Measurements from ENCODE around the gene WFDC10A.
A peak's percentile ranks its signal among the peaks of the same experiment; 100 is the strongest.
"Not testable (repeated sequence)": the region's sequence is repeated elsewhere in the genome, so short reads cannot be mapped to it uniquely, and the experiment has no call there.

Gene WFDC10A

GRCh38 chr20:45629496-45630100, at the start of gene WFDC10A:
WFDC10A (plus strand) TSS chr20:45629739; CDS start chr20:45629814, 75 bp downstream.
- DNase-seq = peak; percentile 0

GRCh38 chr20:45581702-45582101, 47.8 kb upstream of the WFDC10A start:
- no peak for DNase-seq

- no peak for DNase-seq
Measured at GRCh38 chr20:45583502-45583901, 46.0 kb upstream of the WFDC10A start.

- not testable (repeated sequence) for DNase-seq
Measured at GRCh38 chr20:45584294-45584693, 45.2 kb upstream of the WFDC10A start.

GRCh38 chr20:45585986-45586385, 43.6 kb upstream of the WFDC10A start:
- not testable (repeated sequence) for DNase-seq

GRCh38 chr20:45588800-45589199, 40.7 kb upstream of the WFDC10A start:
- no peak for DNase-seq

- no peak for DNase-seq
Measured at GRCh38 chr20:45589725-45590124, 39.8 kb upstream of the WFDC10A start.

GRCh38 chr20:45592574-45593189, 36.9 kb upstream of the WFDC10A start:
- DNase-seq = peak; percentile 23

GRCh38 chr20:45593498-45593897, 36.0 kb upstream of the WFDC10A start:
- no peak for DNase-seq

GRCh38 chr20:45595235-45595634, 34.3 kb upstream of the WFDC10A start:
- DNase-seq = no peak

- DNase-seq = no peak
Measured at GRCh38 chr20:45607810-45608209, 21.7 kb upstream of the WFDC10A start.

- DNase-seq = no peak
Measured at GRCh38 chr20:45611054-45611453, 18.5 kb upstream of the WFDC10A start.

GRCh38 chr20:45612314-45612713, 17.2 kb upstream of the WFDC10A start:
- DNase-seq = no peak

GRCh38 chr20:45617591-45617990, 11.9 kb upstream of the WFDC10A start:
- DNase-seq = no peak

GRCh38 chr20:45621593-45621992, 7.9 kb upstream of the WFDC10A start:
- no peak for DNase-seq

GRCh38 chr20:45626540-45626939, 3.0 kb upstream of the WFDC10A start:
- DNase-seq = no peak

- DNase-seq = no peak
Measured at GRCh38 chr20:45630371-45630770, 832 bp downstream of the WFDC10A start.

GRCh38 chr20:45631184-45631583, 1.6 kb downstream of the WFDC10A start, which contains the start of gene WFDC9:
WFDC9 (minus strand) TSS chr20:45631284; CDS start chr20:45610181, 21,103 bp downstream.
- no peak for DNase-seq

- DNase-seq = no peak
Measured at GRCh38 chr20:45636513-45636912, 7.0 kb downstream of the WFDC10A start.

GRCh38 chr20:45639687-45640086, 10.1 kb downstream of the WFDC10A start:
- DNase-seq = no peak

- not testable (repeated sequence) for DNase-seq
Measured at GRCh38 chr20:45641076-45641475, 11.5 kb downstream of the WFDC10A start.

GRCh38 chr20:45645869-45646268, 16.3 kb downstream of the WFDC10A start:
- not testable (repeated sequence) for DNase-seq

- no peak for DNase-seq
Measured at GRCh38 chr20:45646875-45647274, 17.3 kb downstream of the WFDC10A start.

GRCh38 chr20:45647441-45648050, 18.0 kb downstream of the WFDC10A start:
- DNase-seq = no peak

All from NCI-H1694 treated with DMSO at 0.1 percent for 48 hours (cell line).